Fibroblast of mammary gland (primary cell): ENCODE measurements around the gene NADSYN1.
"Not testable (repeated sequence)": the region's sequence is repeated elsewhere in the genome, so short reads cannot be mapped to it uniquely, and the experiment has no call there.

Experiments
- DNase-seq: peaks from one replicate; pipeline ENCODE4 v3.0.0-alpha.2; 2010; ENCODE audit warnings: low read depth
- H3K4me3 ChIP-seq: 2 replicates; pipeline ENCODE4 v1.5.1; 2011; ENCODE audit warnings: low read depth, mild to moderate bottlenecking, low read length, moderate library complexity; ENCODE audit not compliant: control insufficient read depth
- CTCF ChIP-seq: conservative IDR thresholded peaks from 2 replicates; pipeline ENCODE4 v1.5.1; 2011; ENCODE audit warnings: low read depth, low read length, inconsistent platforms; ENCODE audit not compliant: control insufficient read depth, insufficient read depth

NADSYN1 gene

GRCh38 chr11:71530602-71531001, 77.6 kb downstream of the NADSYN1 start:
- TF ChIP-seq CTCF: no peak
- no peak for DNase-seq
- H3K4me3 ChIP-seq: no peak overlapping the region

GRCh38 chr11:71532036-71532610, 79.1 kb downstream of the NADSYN1 start:
- H3K4me3 ChIP-seq: no peak overlapping the region
- no peak for DNase-seq
- TF ChIP-seq CTCF: no peak

- DNase-seq, H3K4me3 ChIP-seq: not testable (repeated sequence)
Measured at GRCh38 chr11:71534711-71535608, 82.0 kb downstream of the NADSYN1 start.

GRCh38 chr11:71535825-71536224, 82.8 kb downstream of the NADSYN1 start:
- H3K4me3 ChIP-seq: no peak overlapping the region
- DNase-seq: no peak
- TF ChIP-seq CTCF: no peak

- no peak for DNase-seq
- no peak for TF ChIP-seq CTCF
- H3K4me3 ChIP-seq: no peak overlapping the region
Measured at GRCh38 chr11:71537537-71537936, 84.5 kb downstream of the NADSYN1 start.

GRCh38 chr11:71537977-71538665, 85.1 kb downstream of the NADSYN1 start, which contains the start of gene KRTAP5-8:
Gene KRTAP5-8 (plus strand): TSS chr11:71538025. CDS start chr11:71538056, 31 bp downstream.
- H3K4me3 ChIP-seq, DNase-seq: not testable (repeated sequence)

- DNase-seq: no peak
- H3K4me3 ChIP-seq: no peak overlapping the region
- no peak for TF ChIP-seq CTCF
Measured at GRCh38 chr11:71538666-71538990, 85.6 kb downstream of the NADSYN1 start.

GRCh38 chr11:71539017-71539416, 86.0 kb downstream of the NADSYN1 start:
- no peak overlapping the region for H3K4me3 ChIP-seq
- DNase-seq: no peak
- no peak for TF ChIP-seq CTCF

GRCh38 chr11:71539971-71540370, 87.0 kb downstream of the NADSYN1 start:
- not testable (repeated sequence) for H3K4me3 ChIP-seq, DNase-seq

GRCh38 chr11:71540521-71541304, 87.7 kb downstream of the NADSYN1 start:
- not testable (repeated sequence) for DNase-seq, H3K4me3 ChIP-seq
